GM19035 (cell line): ENCODE measurements around the gene SIX2.

Experiments
- ATAC-seq: cut with Tn5 transposase; IDR thresholded peaks from one replicate; pipeline ENCODE4 v1.9.1; 2021; ENCODE audit not compliant: unreplicated experiment

Gene SIX2

DNA sequence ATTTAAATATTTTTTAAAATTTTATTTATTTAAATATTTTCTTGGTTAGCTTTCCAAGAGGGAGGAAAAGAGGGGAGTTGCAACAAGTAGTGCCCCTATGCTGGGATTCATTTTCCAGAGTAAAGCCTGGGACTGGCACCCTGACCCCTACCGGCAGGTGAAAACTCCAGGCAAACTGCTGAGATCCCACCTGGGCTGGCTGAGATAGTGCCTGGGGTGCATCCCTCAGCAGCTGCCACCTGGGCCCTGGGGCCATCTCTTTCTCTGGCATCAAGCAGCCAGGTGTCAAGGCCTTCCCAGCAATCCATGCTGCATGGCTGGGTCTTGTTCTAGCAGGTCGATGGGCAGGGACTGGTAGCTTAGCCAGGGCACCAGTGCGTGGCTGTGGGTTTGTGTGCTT is 6.6 kb downstream of the SIX2 start:
- ATAC-seq = no peak

DNA sequence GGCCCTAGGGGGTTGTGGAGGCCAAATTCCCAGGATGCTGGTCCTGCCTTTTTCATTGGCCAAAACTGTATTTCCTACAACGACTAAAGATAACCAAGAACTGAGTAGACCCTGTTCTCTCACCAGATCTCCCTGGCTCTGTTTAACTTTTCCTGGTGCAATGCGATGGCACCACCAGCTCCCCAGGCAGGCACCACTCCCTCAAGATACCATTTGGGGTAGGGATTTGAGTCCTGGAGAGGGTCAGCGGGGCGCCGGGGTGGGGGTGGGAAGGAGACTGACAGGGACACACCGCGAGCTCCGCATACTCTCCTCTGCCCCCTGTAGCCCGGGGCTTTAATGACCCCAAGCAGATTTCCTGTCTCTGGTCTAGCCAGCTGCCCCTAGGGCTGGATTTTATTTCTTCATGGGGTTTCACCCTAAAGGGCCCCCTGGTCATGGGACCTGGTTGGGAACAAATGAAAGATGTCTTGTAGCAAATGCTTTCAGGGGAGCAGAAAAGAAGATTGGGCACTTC is 7.3 kb downstream of the SIX2 start:
- ATAC-seq = no peak

DNA sequence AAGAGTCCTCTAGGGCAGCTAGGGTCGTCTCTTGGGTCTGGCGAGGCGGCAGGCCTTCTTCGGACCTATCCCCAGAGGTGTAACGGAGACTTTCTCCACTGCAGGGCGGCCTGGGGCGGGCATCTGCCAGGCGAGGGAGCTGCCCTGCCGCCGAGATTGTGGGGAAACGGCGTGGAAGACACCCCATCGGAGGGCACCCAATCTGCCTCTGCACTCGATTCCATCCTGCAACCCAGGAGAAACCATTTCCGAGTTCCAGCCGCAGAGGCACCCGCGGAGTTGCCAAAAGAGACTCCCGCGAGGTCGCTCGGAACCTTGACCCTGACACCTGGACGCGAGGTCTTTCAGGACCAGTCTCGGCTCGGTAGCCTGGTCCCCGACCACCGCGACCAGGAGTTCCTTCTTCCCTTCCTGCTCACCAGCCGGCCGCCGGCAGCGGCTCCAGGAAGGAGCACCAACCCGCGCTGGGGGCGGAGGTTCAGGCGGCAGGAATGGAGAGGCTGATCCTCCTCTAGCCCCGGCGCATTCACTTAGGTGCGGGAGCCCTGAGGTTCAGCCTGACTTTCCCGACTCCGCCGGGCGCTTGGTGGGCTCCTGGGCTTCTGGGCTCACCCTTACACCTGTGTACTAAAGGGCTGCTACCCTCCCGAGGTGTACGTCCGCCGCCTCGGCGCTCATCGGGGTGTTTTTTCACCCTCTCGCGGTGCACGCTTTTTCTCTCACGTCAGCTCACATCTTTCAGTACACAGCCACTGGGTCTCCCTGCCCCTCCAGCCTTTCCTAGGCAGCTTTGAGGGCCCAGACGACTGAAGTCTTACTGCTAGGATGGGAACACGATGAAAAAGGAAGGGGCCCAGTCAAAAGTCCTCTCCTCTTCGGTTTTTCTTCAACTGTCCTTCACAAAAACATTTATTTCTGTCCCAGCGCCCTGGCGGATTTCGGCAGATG is 8.1 kb downstream of the SIX2 start:
- ATAC-seq = no peak

DNA sequence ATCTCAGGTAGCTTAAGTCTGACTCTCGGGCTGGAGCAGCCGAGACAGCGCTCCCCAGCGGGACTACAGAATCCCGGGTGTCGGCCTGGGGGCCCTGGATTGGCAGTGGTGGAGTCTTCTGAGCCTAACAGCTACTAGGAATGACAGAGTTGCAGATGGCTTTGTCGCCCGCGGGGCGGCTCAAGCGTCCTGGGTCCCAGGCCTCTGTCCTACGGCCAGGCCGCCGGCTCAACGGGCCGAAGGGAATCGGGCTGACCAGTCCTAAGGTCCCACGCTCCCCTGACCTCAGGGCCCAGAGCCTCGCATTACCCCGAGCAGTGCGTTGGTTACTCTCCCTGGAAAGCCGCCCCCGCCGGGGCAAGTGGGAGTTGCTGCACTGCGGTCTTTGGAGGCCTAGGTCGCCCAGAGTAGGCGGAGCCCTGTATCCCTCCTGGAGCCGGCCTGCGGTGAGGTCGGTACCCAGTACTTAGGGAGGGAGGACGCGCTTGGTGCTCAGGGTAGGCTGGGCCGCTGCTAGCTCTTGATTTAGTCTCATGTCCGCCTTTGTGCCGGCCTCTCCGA is 8.8 kb downstream of the SIX2 start:
- ATAC-seq = no peak

DNA sequence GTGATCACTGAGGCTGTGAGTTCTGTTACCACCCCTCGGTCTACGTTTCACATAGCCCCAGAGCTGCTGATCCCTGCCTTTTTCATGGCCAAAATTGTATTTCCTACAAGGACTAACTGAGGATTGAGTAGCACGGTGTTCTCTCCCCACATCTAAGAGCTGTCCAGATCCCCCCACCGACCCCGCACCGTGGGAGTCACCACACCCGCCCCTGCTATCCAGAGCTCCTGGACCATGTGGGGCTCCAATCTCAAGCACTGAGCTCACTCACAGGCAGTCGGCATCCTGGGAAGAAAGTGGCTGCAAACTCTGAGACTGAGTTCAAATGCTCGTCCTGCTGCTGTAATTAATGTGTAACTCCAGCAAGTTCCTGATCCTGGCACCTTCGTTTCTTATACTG is 9.7 kb downstream of the SIX2 start:
- ATAC-seq = no peak

DNA sequence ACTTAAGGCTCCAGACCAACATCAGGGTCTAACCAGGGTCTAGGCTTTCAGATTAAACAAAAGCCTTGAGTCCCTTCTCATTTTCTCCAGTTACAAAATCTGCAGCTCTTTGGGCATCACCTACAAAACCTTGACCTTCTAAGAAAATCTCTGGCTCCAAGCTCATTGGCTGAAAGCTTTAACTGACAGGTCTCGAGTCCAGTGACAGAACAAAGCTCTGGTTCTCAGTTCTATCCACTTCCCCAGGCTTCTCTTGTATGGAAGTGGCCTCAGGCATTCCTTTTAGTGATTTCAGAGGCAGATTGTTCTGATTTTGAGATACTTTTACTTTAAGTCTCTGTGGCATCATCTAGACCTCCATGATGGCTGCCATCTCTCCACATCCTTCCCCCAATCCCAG is 11.3 kb downstream of the SIX2 start:
- ATAC-seq = no peak

DNA sequence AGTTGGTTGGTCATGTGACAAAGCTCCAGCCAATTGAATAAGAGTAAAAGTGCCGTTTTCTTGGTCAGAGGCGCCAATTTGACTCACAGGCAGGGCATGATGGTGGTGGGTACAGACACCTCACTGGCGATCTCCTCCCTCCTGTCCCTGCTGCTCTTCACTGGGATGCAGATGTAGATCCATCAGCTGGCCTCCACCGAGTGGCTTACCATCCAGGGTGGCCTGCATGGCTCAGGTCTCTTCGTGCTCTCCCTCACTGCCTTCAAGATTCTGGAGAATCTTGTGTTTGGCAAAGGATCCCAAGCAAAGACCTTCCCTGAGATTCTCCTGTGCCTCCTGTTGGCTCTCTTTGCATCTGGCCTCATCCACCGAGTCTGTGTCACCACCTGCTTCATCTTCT is 12.9 kb downstream of the SIX2 start:
- ATAC-seq = no peak

DNA sequence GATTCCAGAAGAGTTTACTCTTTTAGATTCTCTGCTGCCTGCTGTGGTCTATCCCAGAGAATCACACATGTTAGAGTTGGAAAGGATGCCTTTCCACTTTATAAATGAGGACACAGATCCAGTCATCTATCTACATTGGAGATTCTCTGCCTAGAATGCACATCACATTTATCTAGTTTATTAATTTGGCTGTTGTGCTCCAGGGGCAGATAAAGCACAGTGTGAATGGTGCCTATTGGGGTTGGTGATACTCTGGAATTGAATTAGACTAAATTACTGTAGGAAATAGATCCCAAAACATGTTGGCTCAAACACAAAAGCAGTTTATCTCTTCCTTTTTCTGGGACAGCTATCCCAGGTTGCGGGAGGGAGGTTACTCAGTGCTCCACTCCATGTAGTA is 14.9 kb downstream of the SIX2 start:
- no peak for ATAC-seq

DNA sequence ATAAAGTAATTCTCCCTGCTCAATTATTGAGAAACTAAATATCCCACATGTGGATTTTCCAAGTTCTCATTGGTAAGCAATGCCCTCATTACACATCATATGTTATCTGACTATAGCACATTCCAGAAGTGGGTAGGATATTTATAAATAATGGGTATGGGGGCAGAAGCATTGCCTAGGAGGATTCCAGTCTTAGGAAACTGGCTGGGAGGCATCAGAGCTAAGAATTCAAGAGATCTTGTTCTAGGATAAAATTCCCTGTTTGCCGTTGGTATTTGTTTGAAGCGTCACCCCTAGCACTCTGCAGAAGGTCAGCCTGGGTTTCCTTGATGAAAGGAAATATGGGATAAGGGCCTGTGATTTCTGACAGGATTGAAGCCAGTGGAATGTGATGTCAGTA is 20.1 kb downstream of the SIX2 start:
- ATAC-seq = no peak

DNA sequence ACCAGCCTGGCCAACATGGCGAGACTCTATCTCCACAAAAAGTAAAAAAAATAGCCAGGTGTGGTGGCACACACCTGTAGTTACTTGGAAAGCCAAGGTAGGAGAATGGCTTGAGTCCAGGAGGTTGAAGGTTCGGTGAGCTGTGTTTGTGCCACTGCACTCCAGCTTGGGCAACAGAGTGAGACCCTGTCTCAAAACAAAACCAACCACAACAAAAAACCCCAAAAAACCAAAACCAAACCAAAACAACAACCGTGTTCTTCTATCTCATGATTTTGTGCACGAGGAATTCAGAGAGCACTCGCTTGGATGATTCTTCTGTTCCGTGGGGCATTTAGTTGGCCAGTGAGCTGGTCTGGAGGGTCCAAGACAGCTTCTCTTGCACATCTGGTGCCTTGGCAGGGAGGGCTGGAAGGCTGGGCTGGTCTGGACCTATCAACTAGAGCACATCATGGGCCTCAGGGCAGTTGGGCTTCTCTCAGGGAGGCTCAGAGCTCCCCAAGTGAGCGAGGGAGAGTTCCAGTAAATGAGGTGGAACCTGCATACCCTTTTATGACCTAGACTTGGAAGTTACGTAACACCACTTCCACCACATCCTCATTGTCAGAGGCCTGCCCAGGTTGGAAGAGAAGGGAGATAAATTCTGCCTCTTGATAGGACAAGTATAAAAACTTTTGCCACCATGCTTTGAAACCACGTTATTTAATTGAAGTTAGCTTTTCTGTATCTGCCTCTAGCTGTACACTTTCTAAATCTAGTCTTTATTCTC is 25.2 kb downstream of the SIX2 start:
- ATAC-seq = no peak

DNA sequence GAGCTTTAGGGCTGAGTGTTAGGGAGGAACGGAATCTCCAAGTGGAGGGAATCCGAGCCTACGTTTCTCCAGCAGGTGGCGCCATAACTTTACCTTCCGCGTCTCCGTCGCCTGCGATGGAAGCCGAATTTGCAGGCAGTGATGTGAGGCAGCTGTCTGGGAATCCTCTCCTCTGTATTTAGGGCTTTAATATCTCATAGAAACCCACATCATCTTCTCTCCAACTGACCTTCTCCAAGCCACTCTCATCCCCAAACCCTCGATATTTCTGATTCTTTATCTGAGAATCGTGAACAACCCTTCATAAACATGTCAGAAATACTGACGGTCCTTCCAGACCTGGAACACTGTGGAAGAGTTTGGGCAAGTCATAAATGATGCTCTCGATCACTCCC is 27.5 kb downstream of the SIX2 start:
- no peak for ATAC-seq

DNA sequence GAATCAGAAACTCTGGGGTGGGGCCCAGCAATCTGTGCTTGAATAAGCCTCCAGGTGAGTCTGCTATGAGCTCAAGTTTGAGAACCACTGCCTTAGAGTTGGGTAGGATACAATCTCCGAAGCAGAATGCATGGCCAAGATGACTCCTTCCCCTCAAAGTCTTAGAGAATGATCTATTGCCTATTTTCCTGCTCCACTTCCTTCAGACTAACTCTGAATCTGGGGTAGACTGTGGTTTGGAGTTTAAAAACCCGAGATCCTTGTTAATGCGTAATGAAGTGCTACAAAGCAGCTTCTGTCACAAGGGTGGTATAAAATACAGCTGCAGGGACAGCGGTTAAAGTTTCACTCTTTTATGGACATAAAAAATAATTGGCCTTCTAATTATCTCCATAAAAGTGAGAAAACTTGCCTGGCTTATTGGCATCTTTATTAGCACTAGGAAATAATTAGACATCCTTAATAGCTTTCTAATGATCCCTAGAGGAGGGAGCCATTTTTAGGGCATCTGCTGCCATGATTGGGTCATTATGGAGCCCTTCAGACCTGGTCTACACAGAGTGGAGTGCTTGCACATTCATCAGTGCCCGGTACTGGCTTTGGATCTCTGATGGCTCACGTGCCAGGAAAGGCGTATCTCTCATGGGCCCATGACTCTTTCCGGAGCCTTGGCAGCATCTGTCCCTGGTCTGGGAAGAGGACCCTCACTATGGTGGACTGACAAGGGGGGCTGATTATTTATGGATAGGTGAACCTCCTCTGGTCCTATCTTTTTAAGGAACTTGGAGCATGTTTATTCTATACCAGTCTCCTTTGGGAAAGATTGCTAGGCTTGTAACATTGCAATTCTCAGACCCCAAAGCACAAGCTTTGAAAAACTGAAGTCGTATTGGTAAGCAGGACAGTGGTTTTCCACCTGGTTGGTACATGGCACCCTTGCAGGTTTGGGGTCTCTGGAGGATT is 28.2 kb downstream of the SIX2 start:
- no peak for ATAC-seq

DNA sequence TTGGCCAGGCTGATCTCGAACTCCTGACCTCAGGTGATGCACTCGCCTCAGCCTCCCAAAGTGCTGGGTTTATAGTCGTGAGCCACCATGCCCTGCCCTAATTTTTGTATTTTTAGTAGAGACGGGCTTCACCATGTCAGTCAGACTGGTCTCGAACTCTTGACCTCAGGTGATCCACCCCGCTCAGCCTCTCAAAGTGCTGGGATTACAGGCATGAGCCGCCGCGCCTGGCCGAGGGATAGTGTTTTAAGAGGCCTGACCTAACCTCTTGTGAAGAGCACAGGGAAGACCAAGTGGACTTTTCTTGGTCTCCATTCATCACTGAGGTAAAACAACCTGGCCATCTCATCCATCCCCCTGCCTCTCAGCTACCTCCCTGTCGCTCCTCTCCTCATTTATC is 29.7 kb downstream of the SIX2 start:
- ATAC-seq = no peak

DNA sequence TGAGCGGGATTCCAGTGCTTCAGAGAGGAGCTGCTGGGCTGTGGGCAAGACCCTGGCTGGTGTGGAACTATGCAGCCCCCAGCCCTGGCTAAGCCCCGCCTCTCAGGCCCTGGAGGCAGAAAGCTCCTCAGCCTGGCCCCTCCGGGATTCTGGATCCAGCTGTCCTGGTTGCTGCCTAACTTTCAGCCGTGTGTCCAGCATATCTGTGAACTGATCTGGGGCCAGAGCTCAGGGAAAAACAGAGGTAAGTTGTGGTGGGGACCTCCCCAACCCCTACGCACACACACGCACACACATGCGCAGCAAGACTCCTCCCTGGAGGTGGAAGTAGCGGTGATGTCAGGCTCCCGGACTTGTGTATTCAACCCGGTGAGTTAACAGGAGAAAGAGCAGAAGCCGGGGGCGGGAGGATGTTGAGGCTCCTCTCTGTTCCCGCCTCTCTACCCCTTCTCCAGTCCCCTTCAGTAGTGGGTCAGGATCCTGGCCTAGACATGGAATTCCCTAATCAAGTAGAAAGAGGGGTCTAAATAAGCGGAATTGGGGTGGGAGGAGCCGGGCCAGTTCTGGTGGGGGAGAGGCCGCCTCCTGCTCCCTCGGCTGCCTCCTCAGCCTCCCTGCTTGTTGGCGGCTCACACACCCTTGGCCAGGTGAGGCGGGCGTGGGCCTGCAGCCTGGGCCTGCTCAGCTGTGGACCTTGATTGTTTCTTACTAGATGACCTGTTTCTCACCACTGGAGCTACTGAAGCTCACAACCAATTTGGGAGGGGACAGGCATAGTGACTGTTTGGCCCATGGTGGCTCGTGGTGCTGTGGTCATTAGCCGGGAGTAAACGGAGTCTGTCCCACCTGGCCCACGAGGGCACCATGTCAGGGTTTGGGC is 33.4 kb downstream of the SIX2 start:
- no peak for ATAC-seq

DNA sequence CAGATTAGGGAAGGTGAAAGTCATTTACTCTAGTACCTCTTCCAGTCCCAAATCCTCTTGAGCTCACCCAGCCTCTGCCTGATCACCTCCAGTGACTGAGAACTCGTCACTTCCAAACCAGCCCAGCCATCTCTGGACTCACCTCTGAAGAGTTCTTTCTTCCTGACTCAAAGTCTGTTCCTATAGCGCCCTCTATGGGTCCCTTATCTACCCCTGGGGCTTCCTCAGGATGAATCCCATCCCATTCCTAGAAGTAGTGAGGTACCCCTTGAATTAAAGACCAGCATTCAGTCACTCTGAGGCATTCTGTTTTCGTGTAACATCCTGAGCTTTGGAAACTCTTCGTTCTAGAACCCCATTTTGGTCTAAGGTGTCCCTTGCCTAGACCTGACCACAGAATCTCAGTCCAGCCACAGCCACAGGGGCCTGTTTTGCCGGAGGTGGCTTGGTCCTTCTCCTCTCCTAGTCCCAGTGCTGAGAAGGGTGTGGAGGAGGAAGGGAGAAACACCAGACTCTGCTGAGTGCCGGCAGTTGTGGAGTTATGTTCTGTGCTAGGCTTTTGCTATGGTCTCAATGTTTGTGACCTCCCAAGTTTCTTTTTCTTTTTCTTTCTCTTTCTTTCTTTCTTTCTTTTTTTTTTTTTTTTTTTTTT is 35.1 kb downstream of the SIX2 start:
- no peak for ATAC-seq

DNA sequence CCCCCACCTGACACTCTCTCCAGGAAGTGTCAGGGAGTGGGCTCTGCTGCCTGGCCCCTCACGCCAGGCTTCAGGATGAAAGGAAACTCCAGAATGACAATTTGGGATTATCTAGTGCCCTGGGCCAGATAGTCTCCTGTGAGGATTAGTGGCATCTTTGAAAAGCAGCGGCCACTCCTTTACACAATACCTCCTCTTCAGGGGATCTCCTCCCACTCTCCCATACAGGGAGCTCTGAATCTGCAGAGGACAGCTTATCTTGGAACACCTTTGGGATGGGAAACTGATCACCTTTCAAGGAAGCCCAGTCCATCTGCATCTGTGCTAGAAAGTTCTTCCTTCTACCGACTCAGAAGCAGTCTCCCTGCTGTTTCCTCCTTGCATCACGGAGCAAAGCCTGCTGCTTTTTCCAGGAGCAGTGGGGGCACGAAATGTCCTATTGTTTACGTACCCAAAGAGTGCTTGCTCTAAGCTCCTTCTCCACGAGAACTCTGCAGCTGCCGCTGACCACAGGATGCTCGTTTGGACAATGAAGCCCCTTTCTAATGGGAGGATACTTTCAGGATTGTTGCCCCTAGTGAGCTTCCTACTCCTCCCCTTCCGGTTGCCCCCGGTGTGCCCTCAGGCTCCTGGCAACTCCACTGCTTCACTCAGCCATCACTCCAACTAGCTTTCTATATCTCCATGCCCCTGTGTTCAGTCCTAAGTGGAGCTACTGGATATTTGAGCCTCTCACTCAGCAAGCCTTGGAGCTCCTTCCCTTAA is 36.3 kb downstream of the SIX2 start:
- ATAC-seq = no peak

DNA sequence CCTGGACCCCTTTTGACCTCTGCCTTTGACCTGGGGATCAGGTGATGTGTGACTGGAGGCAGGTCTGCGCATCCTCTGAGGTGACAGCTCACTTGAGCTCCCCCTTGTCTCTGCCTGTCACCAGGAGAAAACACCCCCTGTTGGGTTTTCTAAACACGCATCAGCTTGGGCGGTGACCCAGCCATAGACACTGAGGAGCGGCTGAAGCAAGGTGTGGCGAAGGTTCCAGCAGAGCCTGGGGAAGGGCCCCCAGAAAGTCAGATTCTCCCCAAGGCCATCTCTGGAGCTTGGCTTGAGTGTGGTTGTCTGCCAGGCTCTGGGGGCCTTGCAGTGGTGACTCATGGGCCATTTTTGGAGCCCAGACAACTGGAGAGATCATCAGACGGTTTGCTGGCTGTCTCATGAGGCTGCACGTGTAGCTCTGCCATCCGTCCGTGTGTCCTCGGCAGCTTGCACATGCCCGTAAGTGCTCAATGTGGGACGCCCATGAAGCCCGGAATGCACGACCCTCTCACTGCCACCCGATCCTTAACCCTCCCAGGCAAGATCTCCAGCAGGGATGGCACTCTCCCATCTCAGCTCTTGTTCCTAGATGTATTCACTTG is 38.3 kb downstream of the SIX2 start:
- no peak for ATAC-seq

DNA sequence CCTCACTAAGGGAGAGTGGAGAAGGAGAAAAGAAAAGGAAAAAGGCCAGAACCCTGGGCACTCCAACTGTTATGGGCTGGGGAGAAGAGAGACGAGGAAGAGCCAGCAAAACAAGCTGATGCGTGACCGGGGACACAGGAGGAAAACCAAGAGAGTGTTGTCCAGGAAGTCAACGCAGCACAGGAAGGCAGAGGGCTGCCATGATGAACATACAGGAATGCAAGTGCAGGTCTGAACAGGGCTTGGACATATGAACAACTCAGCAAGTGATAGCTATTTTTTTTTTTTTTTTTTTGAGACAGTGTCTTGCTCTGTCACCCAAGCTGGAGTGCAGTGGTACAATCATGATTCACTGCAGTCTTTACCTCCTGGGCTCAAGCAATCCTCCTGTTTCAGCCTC is 39.3 kb downstream of the SIX2 start:
- ATAC-seq = no peak
